Epithelial cell of esophagus (primary cell): Measurements from ENCODE around the gene U2AF1.
A peak's percentile ranks its signal among the peaks of the same experiment; 100 is the strongest.
"Not testable (repeated sequence)": the region's sequence is repeated elsewhere in the genome, so short reads cannot be mapped to it uniquely, and the experiment has no call there.

Experiments used
- DNase-seq: peaks from one replicate; pipeline ENCODE4 v3.0.0; 2010; ENCODE audit warnings: low read depth
- H3K4me3 ChIP-seq: 2 replicates; pipeline ENCODE4 v1.5.1; 2011; ENCODE audit warnings: mild to moderate bottlenecking, low read length, control low read depth

U2AF1 gene

GRCh38 chr21:43106965-43107793 is at the start of gene U2AF1:
Gene U2AF1 (minus strand): TSS chr21:43107570. CDS start chr21:43107494, 76 bp downstream.
- DNase-seq: peak; percentile 0
- peak within 1 kb of the TSS; percentile 44 for H3K4me3 ChIP-seq

- H3K4me3 ChIP-seq, DNase-seq: not testable (repeated sequence)
Measured at GRCh38 chr21:43153601-43154000, 46.2 kb upstream of the U2AF1 start.

GRCh38 chr21:43149344-43149743 is 42.0 kb upstream of the U2AF1 start:
- not testable (repeated sequence) for DNase-seq, H3K4me3 ChIP-seq

- not testable (repeated sequence) for DNase-seq, H3K4me3 ChIP-seq
Measured at GRCh38 chr21:43147999-43148398, 40.6 kb upstream of the U2AF1 start.

GRCh38 chr21:43146637-43147036 is 39.3 kb upstream of the U2AF1 start:
- not testable (repeated sequence) for DNase-seq, H3K4me3 ChIP-seq

- H3K4me3 ChIP-seq, DNase-seq: not testable (repeated sequence)
Measured at GRCh38 chr21:43141407-43141806, 34.0 kb upstream of the U2AF1 start.

GRCh38 chr21:43138944-43139343 is 31.6 kb upstream of the U2AF1 start:
- not testable (repeated sequence) for DNase-seq, H3K4me3 ChIP-seq

GRCh38 chr21:43134520-43134919 is 27.1 kb upstream of the U2AF1 start:
- not testable (repeated sequence) for DNase-seq, H3K4me3 ChIP-seq

- DNase-seq, H3K4me3 ChIP-seq: not testable (repeated sequence)
Measured at GRCh38 chr21:43130094-43130493, 22.7 kb upstream of the U2AF1 start.

GRCh38 chr21:43115956-43116355 is 8.6 kb upstream of the U2AF1 start:
- not testable (repeated sequence) for DNase-seq, H3K4me3 ChIP-seq

GRCh38 chr21:43114483-43114882 is 7.1 kb upstream of the U2AF1 start:
- H3K4me3 ChIP-seq, DNase-seq: not testable (repeated sequence)

GRCh38 chr21:43109006-43109405 is 1.6 kb upstream of the U2AF1 start:
- DNase-seq, H3K4me3 ChIP-seq: not testable (repeated sequence)

- H3K4me3 ChIP-seq, DNase-seq: not testable (repeated sequence)
Measured at GRCh38 chr21:43108177-43108576, 807 bp upstream of the U2AF1 start.

- H3K4me3 ChIP-seq, DNase-seq: not testable (repeated sequence)
Measured at GRCh38 chr21:43107794-43108137, 396 bp upstream of the U2AF1 start.

GRCh38 chr21:43104642-43105041 is 2.7 kb downstream of the U2AF1 start:
- not testable (repeated sequence) for DNase-seq, H3K4me3 ChIP-seq

GRCh38 chr21:43102281-43102680 is 5.1 kb downstream of the U2AF1 start:
- not testable (repeated sequence) for H3K4me3 ChIP-seq, DNase-seq

GRCh38 chr21:43101676-43102075 is 5.7 kb downstream of the U2AF1 start:
- not testable (repeated sequence) for H3K4me3 ChIP-seq, DNase-seq

GRCh38 chr21:43101000-43101399 is 6.4 kb downstream of the U2AF1 start:
- DNase-seq: not testable (repeated sequence)

GRCh38 chr21:43091979-43092614 is 15.3 kb downstream of the U2AF1 start:
- DNase-seq, H3K4me3 ChIP-seq: not testable (repeated sequence)

More at GRCh38 chr21:43101000-43101399, 6.4 kb downstream of the U2AF1 start:
- not testable (repeated sequence) for H3K4me3 ChIP-seq

GRCh38 chr21:43090947-43091346 is 16.4 kb downstream of the U2AF1 start:
- DNase-seq, H3K4me3 ChIP-seq: not testable (repeated sequence)

GRCh38 chr21:43089463-43089862 is 17.9 kb downstream of the U2AF1 start:
- not testable (repeated sequence) for DNase-seq, H3K4me3 ChIP-seq
